NB4 (cell line): ENCODE measurements around the gene DAAM1.

Source experiments
- DNase-seq: peaks from one replicate; pipeline ENCODE4 v3.0.0; 2010; ENCODE audit warnings: low read depth
- H3K4me3 ChIP-seq: one replicate; pipeline ENCODE4 v1.5.1; 2011; ENCODE audit warnings: mild to moderate bottlenecking, low read depth, low read length, moderate library complexity
- CTCF ChIP-seq: IDR thresholded peaks from one replicate; pipeline ENCODE4 v1.5.1; 2012; ENCODE audit warnings: low read depth, low read length
- MAX ChIP-seq: IDR thresholded peaks from 2 replicates; pipeline ENCODE4 v1.6.1; 2011; ENCODE audit warnings: low read depth, low read length
- MYC ChIP-seq: IDR thresholded peaks from 2 replicates; pipeline ENCODE4 v1.6.1; 2011; ENCODE audit warnings: low read depth, low read length
- POLR2A ChIP-seq: IDR thresholded peaks from 2 replicates; pipeline ENCODE4 v1.6.1; 2011; ENCODE audit warnings: mild to moderate bottlenecking; ENCODE audit not compliant: insufficient read length; ENCODE audit errors: extremely low read depth

DAAM1 gene

GRCh38 chr14:59214702-59215302 lies 26.3 kb downstream of the DAAM1 start:
- DNase-seq, result no peak

GRCh38 chr14:59215322-59215721 lies 26.9 kb downstream of the DAAM1 start:
- TF ChIP-seq POLR2A (no peak), MAX (no peak), CTCF (no peak), MYC (no peak)
- DNase-seq, result no peak
- no peak overlapping the region for H3K4me3 ChIP-seq

More at GRCh38 chr14:59214702-59215302, 26.3 kb downstream of the DAAM1 start:
- no peak overlapping the region for H3K4me3 ChIP-seq
- TF ChIP-seq POLR2A, result no peak
- no peak for TF ChIP-seq MAX
- no peak for TF ChIP-seq CTCF
- TF ChIP-seq MYC, result no peak

- TF ChIP-seq POLR2A, result no peak
- no peak for TF ChIP-seq CTCF
- no peak for TF ChIP-seq MYC
- no peak for TF ChIP-seq MAX
- no peak for DNase-seq
- H3K4me3 ChIP-seq, result no peak overlapping the region
Measured at GRCh38 chr14:59215757-59216156, 27.3 kb downstream of the DAAM1 start.

GRCh38 chr14:59217011-59217410 lies 28.5 kb downstream of the DAAM1 start:
- DNase-seq, result no peak
- TF ChIP-seq MYC, result no peak
- TF ChIP-seq MAX, result no peak
- TF ChIP-seq POLR2A, result no peak
- TF ChIP-seq CTCF, result no peak
- no peak overlapping the region for H3K4me3 ChIP-seq

- no peak for DNase-seq
- TF ChIP-seq MYC, result no peak
- TF ChIP-seq CTCF, result no peak
- no peak for TF ChIP-seq MAX
- TF ChIP-seq POLR2A, result no peak
- H3K4me3 ChIP-seq, result no peak overlapping the region
Measured at GRCh38 chr14:59221568-59221967, 33.1 kb downstream of the DAAM1 start.

- TF ChIP-seq POLR2A, result no peak
- no peak for DNase-seq
- H3K4me3 ChIP-seq, result no peak overlapping the region
Measured at GRCh38 chr14:59224341-59224740, 35.9 kb downstream of the DAAM1 start.
